Fibroblast of lung (primary cell): ENCODE results near the gene ESR2.

Experiments
- EZH2 ChIP-seq: IDR thresholded peaks from 2 replicates; pipeline ENCODE4 v1.5.1; 2012; ENCODE audit warnings: low read length, control low read depth, mild to moderate bottlenecking; ENCODE audit errors: missing control alignments
- TF ChIP-seq, protein P1 (sequence below), 2 donors: IDR thresholded peaks in 1 of 2; conservative IDR thresholded peaks in 1 of 2; 1 replicate in 1 of 2; 2 replicates in 1 of 2; pipeline ENCODE4 v1.5.1; 2011 to 2012; ENCODE audit warnings: low read length in 2 of 2, control low read depth in 1 of 2, inconsistent platforms in 1 of 2, low read depth in 1 of 2, mild to moderate bottlenecking in 1 of 2

DNA sequence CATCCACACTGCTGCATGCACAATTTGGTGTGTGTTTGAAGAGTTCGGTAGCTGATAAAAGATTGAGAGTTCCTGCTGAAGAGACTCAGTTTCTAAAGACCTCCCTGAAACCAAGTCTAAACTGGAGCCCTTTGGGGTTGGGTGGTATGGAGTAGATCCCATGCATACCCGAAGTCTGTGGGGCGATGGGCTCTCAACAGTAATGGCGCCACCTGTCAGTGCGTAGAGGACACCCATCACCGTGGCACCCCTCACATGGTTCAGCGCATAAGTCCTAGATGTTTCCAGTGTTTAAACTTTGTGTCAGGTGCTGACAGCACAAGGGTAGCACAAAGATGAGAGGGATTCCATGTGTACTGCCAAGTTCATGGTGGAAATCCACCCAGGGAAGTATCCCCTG, 85.9 kb downstream of the ESR2 start:
- TF ChIP-seq, protein P1, sequence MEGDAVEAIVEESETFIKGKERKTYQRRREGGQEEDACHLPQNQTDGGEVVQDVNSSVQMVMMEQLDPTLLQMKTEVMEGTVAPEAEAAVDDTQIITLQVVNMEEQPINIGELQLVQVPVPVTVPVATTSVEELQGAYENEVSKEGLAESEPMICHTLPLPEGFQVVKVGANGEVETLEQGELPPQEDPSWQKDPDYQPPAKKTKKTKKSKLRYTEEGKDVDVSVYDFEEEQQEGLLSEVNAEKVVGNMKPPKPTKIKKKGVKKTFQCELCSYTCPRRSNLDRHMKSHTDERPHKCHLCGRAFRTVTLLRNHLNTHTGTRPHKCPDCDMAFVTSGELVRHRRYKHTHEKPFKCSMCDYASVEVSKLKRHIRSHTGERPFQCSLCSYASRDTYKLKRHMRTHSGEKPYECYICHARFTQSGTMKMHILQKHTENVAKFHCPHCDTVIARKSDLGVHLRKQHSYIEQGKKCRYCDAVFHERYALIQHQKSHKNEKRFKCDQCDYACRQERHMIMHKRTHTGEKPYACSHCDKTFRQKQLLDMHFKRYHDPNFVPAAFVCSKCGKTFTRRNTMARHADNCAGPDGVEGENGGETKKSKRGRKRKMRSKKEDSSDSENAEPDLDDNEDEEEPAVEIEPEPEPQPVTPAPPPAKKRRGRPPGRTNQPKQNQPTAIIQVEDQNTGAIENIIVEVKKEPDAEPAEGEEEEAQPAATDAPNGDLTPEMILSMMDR (conservative IDR thresholded peaks at IDR 0.05 in 1 of 2, IDR thresholded peaks at IDR 0.05 in 1 of 2; ENCODE audit: low read depth in 1 of 2, low read length in 2 of 2): no peak
- no peak for TF ChIP-seq EZH2
